HCT116 (cell line): ENCODE results near the gene FKBP6. TPM values are rescaled to one million over a fixed set of nuclear protein-coding genes. Genes with fewer than 3 reads are reported as not detected.
"Not testable (repeated sequence)": the region's sequence is repeated elsewhere in the genome, so short reads cannot be mapped to it uniquely, and the experiment has no call there.

Experiments used
- ATAC-seq: fragments of 200-7000 bp; cut with Tn5 transposase; 2 replicates; pipeline ENCODE4 v1.9.1; 2020; ENCODE audit warnings: mild to moderate bottlenecking, moderate library complexity
- BruUV-seq: library from RNA; stranded (reverse); fragments of 400-500 nt; replicated peaks from 2 replicates; lab custom pipeline; 2021; lab: Mats Ljungman, UMichigan
- CTCF ChIA-PET: fragments of 300-600 bp; sonication (Branson Sonifier 250); formaldehyde crosslinking; loops from one replicate; lab custom pipeline; 2021; ENCODE audit warnings: antibody characterized with exemption; lab: Charles Lee
- POLR2A ChIA-PET: fragments of 300-600, 350-600 bp; sonication (Branson Sonifier 250); formaldehyde crosslinking; loops from one replicate; lab custom pipeline; 2021; ENCODE audit warnings: antibody characterized with exemption; lab: Charles Lee
- RAD21 ChIA-PET, 2 experiments: fragments of 300-600 bp; sonication (Branson Sonifier 250); formaldehyde crosslinking; loops; one replicate each; lab custom pipeline; 2023; ENCODE audit warnings: low total read pairs in 2 of 2; ENCODE audit not compliant: uncharacterized antibody in 2 of 2, unreplicated experiment in 2 of 2, low non-redundant PET in 1 of 2; lab: Charles Lee
- DNase-seq: peaks from one replicate; pipeline ENCODE4 v3.0.0-alpha.2; 2010; ENCODE audit warnings: low read depth, low spot score
- H2AFZ ChIP-seq: fragments of 200-600 bp; shearing (Covaris generic), sonication (generic); 2 replicates; pipeline ENCODE4 v1.6.1; 2017; ENCODE audit warnings: low read depth, mixed run types, mixed read lengths, antibody characterized with exemption, low read length; ENCODE audit not compliant: poor library complexity, severe bottlenecking
- H3K27ac ChIP-seq: 2 replicates; pipeline ENCODE4 v1.5.1; 2012; ENCODE audit warnings: low read depth, low read length
- H3K27me3 ChIP-seq: fragments of 200-600 bp; sonication (generic); 2 replicates; pipeline ENCODE4 v1.6.1; 2016; ENCODE audit warnings: mixed run types, low read length, mixed read lengths; ENCODE audit not compliant: insufficient read depth
- H3K36me3 ChIP-seq, 2 experiments: fragments of 200-500 bp in 1 of 2; fragments of 200-600 bp in 1 of 2; sonication (Bioruptor generic) in 1 of 2; sonication (generic) in 1 of 2; 2 replicates each; pipeline versions ENCODE4 v1.5.1 to v1.6.1; 2014 to 2016; ENCODE audit warnings: low read length in 2 of 2, inconsistent platforms in 1 of 2, mixed read lengths in 1 of 2, mixed run types in 1 of 2; ENCODE audit not compliant: insufficient read depth in 2 of 2, control insufficient read depth in 1 of 2
- H3K4me1 ChIP-seq, 2 experiments: fragments of 200-600 bp in 1 of 2; sonication (generic) in 1 of 2; 2 replicates each; pipeline versions ENCODE4 v1.5.1 to v1.6.1; 2012 to 2017; ENCODE audit warnings: low read length in 2 of 2, inconsistent platforms in 1 of 2, mild to moderate bottlenecking in 1 of 2, mixed read lengths in 1 of 2, mixed run types in 1 of 2, moderate library complexity in 1 of 2; ENCODE audit not compliant: insufficient read depth in 2 of 2, control insufficient read depth in 1 of 2
- H3K4me2 ChIP-seq: fragments of 200-600 bp; sonication (generic); 2 replicates; pipeline ENCODE4 v1.6.1; 2017; ENCODE audit warnings: mixed run types, low read length, mixed read lengths
- H3K4me3 ChIP-seq, 2 experiments: fragments of 200-600 bp in 1 of 2; sonication (generic) in 1 of 2; replicated peaks in 1 of 2; 2 replicates each; pipeline ENCODE4 v1.5.1; 2011 to 2016; ENCODE audit warnings: low read length in 2 of 2, control low read depth in 1 of 2, low read depth in 1 of 2, mild to moderate bottlenecking in 1 of 2, mixed read lengths in 1 of 2, mixed run types in 1 of 2
- H3K79me2 ChIP-seq: fragments of 200-600 bp; sonication (generic); 2 replicates; pipeline ENCODE4 v1.6.1; 2017; ENCODE audit warnings: mild to moderate bottlenecking, mixed run types, low read length, moderate library complexity, mixed read lengths; ENCODE audit not compliant: insufficient read depth
- H3K9ac ChIP-seq: fragments of 200-600 bp; sonication (generic); 2 replicates; pipeline ENCODE4 v1.6.1; 2016; ENCODE audit warnings: low read length, mixed read lengths
- H3K9me2 ChIP-seq: fragments of 200-600 bp; sonication (generic), shearing (Covaris generic); 2 replicates; pipeline ENCODE4 v1.6.1; 2017; ENCODE audit warnings: mixed run types, mild to moderate bottlenecking, moderate library complexity; ENCODE audit not compliant: insufficient read depth
- H3K9me3 ChIP-seq, 2 experiments: fragments of 200-500 bp in 1 of 2; fragments of 200-600 bp in 1 of 2; sonication (Bioruptor generic) in 1 of 2; sonication (generic) in 1 of 2; 2 replicates each; pipeline ENCODE4 v1.6.1; 2014 to 2017; ENCODE audit warnings: low read length in 2 of 2, mixed read lengths in 2 of 2, inconsistent platforms in 1 of 2, low read depth in 1 of 2, mild to moderate bottlenecking in 1 of 2, mixed run types in 1 of 2, moderate library complexity in 1 of 2; ENCODE audit not compliant: control insufficient read depth in 1 of 2, insufficient read depth in 1 of 2
- H4K20me1 ChIP-seq: fragments of 200-600 bp; sonication (generic), shearing (Covaris generic); 2 replicates; pipeline ENCODE4 v1.6.1; 2017; ENCODE audit warnings: mixed run types, mild to moderate bottlenecking, moderate library complexity; ENCODE audit not compliant: insufficient read depth
- intact Hi-C: fragments of 100-400 bp; cut with micrococcal nuclease; formaldehyde crosslinking; loops from 2 replicates; pipeline ENCODE4 v1.10.0; 2022
- total RNA-seq: library from RNA; stranded (reverse); gene quantifications from one replicate; pipeline ENCODE4 v1.2.1, GENCODE V29; 2021; ENCODE audit not compliant: unreplicated experiment

Gene FKBP6
- total RNA-seq, 1 experiment from 2014 or later, result not detected

GRCh38 chr7:73399185-73400050, 71.5 kb downstream of the FKBP6 start:
- CTCF ChIA-PET, H3K36me3 ChIP-seq, H3K9me3 ChIP-seq, H3K9me2 ChIP-seq, POLR2A ChIA-PET, H3K4me1 ChIP-seq, BruUV-seq, H3K9ac ChIP-seq, intact Hi-C loops, H3K4me2 ChIP-seq, ATAC-seq, DNase-seq, H3K79me2 ChIP-seq, H3K27ac ChIP-seq, RAD21 ChIA-PET, H2AFZ ChIP-seq, H3K27me3 ChIP-seq, H4K20me1 ChIP-seq, H3K4me3 ChIP-seq: not testable (repeated sequence)

GRCh38 chr7:73404860-73405259, 76.9 kb downstream of the FKBP6 start:
- BruUV-seq, H3K27me3 ChIP-seq, H3K4me3 ChIP-seq, H3K79me2 ChIP-seq, POLR2A ChIA-PET, DNase-seq, H3K9me2 ChIP-seq, CTCF ChIA-PET, H3K4me1 ChIP-seq, RAD21 ChIA-PET, H3K9ac ChIP-seq, H3K27ac ChIP-seq, ATAC-seq, H3K36me3 ChIP-seq, H3K9me3 ChIP-seq, H2AFZ ChIP-seq, intact Hi-C loops, H4K20me1 ChIP-seq, H3K4me2 ChIP-seq: not testable (repeated sequence)

Other genes with a start within 250 kb of the FKBP6 start
- not detected for gene SPDYE9, start 242.1 kb upstream of the FKBP6 start, total RNA-seq
- 70.4 TPM for gene NSUN5, start 19.3 kb upstream of the FKBP6 start, total RNA-seq
- gene TRIM50, start 79 bp upstream of the FKBP6 start, total RNA-seq, result not detected
- 0.32 TPM for gene FZD9, start 105.6 kb downstream of the FKBP6 start, total RNA-seq
- 81.1 TPM for gene BAZ1B, start 194.1 kb downstream of the FKBP6 start, total RNA-seq
- 50.4 TPM for gene BCL7B, start 229.5 kb downstream of the FKBP6 start, total RNA-seq